Measurements from ENCODE around the gene IL1F10.
A peak's percentile ranks its signal among the peaks of the same experiment; 100 is the strongest.

IL1F10 gene

DNA sequence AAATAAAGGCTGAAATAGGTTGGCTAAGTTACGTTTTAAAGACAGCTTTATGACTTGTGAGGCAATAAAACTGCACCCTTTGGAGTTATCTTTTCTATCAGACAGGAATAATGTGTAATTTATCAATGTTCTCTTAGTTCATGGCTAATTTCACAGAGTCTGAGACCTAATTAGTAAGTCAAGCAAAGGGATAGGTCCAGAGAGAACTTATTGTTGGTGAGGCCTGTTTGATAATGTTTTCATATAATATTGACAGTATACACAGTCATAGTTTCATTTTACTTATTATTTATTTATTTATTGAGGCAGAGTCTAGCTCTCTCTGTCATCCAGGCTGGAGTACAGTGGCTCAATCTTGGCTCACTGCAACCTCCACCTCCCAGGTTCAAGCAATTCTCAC is 10.7 kb upstream of the IL1F10 start (continued):
- TF ChIP-seq, protein P1, sequence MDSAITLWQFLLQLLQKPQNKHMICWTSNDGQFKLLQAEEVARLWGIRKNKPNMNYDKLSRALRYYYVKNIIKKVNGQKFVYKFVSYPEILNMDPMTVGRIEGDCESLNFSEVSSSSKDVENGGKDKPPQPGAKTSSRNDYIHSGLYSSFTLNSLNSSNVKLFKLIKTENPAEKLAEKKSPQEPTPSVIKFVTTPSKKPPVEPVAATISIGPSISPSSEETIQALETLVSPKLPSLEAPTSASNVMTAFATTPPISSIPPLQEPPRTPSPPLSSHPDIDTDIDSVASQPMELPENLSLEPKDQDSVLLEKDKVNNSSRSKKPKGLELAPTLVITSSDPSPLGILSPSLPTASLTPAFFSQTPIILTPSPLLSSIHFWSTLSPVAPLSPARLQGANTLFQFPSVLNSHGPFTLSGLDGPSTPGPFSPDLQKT (IDR thresholded peaks at IDR 0.05; ENCODE audit: borderline replicate concordance, low read depth, low read length): no peak
- TF ChIP-seq SP7 (tag by site-specific recombination; IDR thresholded peaks at IDR 0.05) (no peak), ZNF664 (tag by site-specific recombination; IDR thresholded peaks at IDR 0.05) (no peak), ZNF391 (tag by site-specific recombination; IDR thresholded peaks at IDR 0.05; ENCODE audit: borderline replicate concordance, low read depth) (no peak), ZNF16 (tag by site-specific recombination; IDR thresholded peaks at IDR 0.05; ENCODE audit: low read depth) (no peak), ZNF19 (tag by site-specific recombination; IDR thresholded peaks at IDR 0.05; ENCODE audit: low read depth) (no peak)

DNA sequence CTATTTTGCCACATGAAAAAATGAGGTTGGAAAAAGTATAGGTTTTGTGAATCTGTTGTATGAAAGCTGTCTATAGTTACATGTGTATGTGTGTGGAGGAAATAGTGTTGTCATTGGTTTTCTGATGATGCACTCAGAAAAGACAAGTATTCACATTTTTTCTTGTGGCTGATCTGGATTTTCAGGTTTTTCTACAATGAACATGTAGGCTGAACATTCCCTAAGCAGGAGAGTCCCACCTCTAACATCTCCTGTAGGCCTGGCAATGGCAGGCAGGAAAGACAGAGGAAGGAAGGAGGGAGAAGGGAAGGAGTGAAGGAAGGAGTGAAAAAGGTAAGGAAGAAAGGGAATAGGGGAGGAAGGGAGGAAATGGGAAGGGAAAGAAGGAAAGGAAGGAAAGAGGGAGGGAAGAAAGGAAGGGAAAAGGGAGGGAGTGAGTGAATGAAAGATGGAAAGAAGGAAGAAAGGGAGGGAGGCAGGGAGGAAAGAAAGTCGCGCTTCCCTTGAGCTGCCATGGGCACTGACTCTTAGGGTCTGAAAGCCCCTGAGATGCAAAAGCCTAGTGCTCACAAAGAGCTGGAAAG is 9.3 kb upstream of the IL1F10 start:
- H3K9me3 ChIP-seq (ENCODE audit: control insufficient read depth, insufficient read depth, low read depth, low read length): no peaks in the 10 kb centered on the region
- H3K27ac ChIP-seq (ENCODE audit: extremely low read depth, low read depth, low read length): no peak overlapping the region
- ChIA-PET CTCF (interaction anchor here (0.8 to 1.5 kb wide), 2 partner anchors 8 to 141 kb away, joined by 4 to 5 read pairs; no protein-coding TSS in a partner anchor), POLR2A (no interaction called here)
- H3K4me3 ChIP-seq (ENCODE audit: low read depth, low read length): no peak overlapping the region
- H3K4me1 ChIP-seq (ENCODE audit: control insufficient read depth, insufficient read depth, low read length): no peaks in the 10 kb centered on the region
- TF ChIP-seq ZNF366 (tag by site-specific recombination; conservative IDR thresholded peaks at IDR 0.05) (peak; percentile 86), PRDM1 (tag by site-specific recombination; IDR thresholded peaks at IDR 0.05) (peak; percentile 79), SP2 (tag by site-specific recombination; IDR thresholded peaks at IDR 0.05) (no peak)
- no peaks in the 10 kb centered on the region for H3K36me3 ChIP-seq (ENCODE audit: control insufficient read depth in 2 of 2, insufficient read depth in 1 of 2, low read length in 2 of 2)

DNA sequence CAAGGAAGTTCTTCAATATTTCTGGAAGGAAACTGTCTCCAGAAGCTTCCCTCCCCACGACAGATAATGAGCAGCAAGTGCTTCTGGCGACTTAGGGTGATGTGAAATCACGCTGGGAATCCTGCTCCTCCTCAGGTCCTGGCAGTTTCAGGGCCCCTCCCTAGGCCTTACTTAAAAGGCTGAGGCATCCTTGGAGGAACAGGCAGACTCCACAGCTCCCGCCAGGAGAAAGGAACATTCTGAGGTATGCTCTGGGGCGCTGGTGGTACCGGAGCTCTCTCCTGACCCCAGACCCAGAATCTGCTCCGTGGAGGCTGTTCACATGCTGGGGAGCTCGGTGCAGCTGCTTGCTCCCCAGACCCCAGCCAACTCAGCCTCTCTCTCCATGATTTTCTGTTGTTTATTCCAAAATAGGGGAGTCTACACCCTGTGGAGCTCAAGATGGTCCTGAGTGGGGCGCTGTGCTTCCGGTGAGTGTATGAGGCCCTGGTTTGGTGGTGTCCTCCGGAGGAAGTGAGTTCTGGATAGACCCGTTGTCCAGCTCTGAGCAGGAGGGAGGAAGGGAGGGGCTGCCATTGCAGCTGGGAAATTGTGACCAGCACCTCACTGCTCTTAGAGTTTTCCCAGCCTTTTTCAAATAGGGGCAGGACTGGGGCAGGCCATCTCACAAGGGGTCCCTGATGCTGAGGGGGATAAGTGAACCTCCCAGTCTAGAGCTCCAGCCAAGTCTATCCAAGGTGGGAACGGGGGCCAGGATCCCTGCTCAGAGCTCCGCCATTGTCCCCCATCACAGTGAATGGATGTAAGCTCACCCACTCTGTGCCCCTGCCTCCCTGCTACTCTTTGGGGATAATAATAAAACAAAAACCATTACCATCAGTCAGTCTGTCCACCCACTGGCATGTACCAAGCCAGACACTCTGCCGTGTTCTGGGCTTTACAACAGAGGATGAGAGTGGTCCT is 8.5 kb upstream of the IL1F10 start, which contains the start of gene IL36RN:
Gene IL36RN (plus strand): TSS at position 201 of the 963 bp plus-strand sequence. CDS start 241 bp downstream, at position 442.
- Histone ChIP-seq H3K36me3 (ENCODE audit: control insufficient read depth in 2 of 2, insufficient read depth in 1 of 2, low read length in 2 of 2) (no peaks in the 10 kb centered on the region), H3K4me3 (ENCODE audit: low read depth, low read length) (no peak within 1 kb of the TSS), H3K27ac (ENCODE audit: extremely low read depth, low read depth, low read length) (no peak within 1 kb of the TSS), H3K9me3 (ENCODE audit: control insufficient read depth, insufficient read depth, low read depth, low read length) (no peaks in the 10 kb centered on the region), H3K4me1 (ENCODE audit: control insufficient read depth, insufficient read depth, low read length) (no peaks in the 10 kb centered on the region)
- TF ChIP-seq ZNF341 (tag by site-specific recombination; IDR thresholded peaks at IDR 0.05; ENCODE audit: low read depth): no peak
- TF ChIP-seq, protein P2, sequence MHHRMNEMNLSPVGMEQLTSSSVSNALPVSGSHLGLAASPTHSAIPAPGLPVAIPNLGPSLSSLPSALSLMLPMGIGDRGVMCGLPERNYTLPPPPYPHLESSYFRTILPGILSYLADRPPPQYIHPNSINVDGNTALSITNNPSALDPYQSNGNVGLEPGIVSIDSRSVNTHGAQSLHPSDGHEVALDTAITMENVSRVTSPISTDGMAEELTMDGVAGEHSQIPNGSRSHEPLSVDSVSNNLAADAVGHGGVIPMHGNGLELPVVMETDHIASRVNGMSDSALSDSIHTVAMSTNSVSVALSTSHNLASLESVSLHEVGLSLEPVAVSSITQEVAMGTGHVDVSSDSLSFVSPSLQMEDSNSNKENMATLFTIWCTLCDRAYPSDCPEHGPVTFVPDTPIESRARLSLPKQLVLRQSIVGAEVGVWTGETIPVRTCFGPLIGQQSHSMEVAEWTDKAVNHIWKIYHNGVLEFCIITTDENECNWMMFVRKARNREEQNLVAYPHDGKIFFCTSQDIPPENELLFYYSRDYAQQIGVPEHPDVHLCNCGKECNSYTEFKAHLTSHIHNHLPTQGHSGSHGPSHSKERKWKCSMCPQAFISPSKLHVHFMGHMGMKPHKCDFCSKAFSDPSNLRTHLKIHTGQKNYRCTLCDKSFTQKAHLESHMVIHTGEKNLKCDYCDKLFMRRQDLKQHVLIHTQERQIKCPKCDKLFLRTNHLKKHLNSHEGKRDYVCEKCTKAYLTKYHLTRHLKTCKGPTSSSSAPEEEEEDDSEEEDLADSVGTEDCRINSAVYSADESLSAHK (tag by site-specific recombination; IDR thresholded peaks at IDR 0.05): peak; percentile 47; the same call in 1 of the 2 replicates
- ChIA-PET CTCF (interaction anchor here (1.0 to 1.5 kb wide), 3 partner anchors 11 to 140 kb away, joined by 3 to 5 read pairs (median 4); no protein-coding TSS in a partner anchor), POLR2A (no interaction called here)

DNA sequence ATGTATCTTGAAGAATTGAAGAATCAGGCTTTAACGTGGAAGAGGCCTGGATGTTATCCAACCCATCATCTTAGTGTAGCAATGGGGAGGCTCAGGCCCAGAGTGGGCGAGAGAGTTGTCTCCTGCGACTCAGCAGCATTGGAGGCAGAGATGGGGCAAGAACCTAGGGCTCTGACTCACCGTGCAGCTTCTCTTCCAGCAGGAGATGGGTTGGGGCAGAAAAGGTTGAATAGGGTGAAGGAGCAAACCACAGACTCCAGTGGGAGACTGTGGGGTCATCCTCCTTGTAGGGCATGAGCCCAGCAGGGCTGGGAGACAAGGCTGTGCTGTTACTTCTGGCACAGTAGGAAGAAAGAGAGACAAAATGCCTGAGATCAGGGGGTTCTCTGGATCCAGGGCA is 7.4 kb upstream of the IL1F10 start:
- CTCF ChIA-PET: no interaction called here
- H3K36me3 ChIP-seq (ENCODE audit: control insufficient read depth in 2 of 2, insufficient read depth in 1 of 2, low read length in 2 of 2): no peaks in the 10 kb centered on the region
- no peaks in the 10 kb centered on the region for H3K9me3 ChIP-seq (ENCODE audit: control insufficient read depth, insufficient read depth, low read depth, low read length)
- POLR2A ChIA-PET: no interaction called here
- no peaks in the 10 kb centered on the region for H3K4me1 ChIP-seq (ENCODE audit: control insufficient read depth, insufficient read depth, low read length)
- TF ChIP-seq, protein P3, sequence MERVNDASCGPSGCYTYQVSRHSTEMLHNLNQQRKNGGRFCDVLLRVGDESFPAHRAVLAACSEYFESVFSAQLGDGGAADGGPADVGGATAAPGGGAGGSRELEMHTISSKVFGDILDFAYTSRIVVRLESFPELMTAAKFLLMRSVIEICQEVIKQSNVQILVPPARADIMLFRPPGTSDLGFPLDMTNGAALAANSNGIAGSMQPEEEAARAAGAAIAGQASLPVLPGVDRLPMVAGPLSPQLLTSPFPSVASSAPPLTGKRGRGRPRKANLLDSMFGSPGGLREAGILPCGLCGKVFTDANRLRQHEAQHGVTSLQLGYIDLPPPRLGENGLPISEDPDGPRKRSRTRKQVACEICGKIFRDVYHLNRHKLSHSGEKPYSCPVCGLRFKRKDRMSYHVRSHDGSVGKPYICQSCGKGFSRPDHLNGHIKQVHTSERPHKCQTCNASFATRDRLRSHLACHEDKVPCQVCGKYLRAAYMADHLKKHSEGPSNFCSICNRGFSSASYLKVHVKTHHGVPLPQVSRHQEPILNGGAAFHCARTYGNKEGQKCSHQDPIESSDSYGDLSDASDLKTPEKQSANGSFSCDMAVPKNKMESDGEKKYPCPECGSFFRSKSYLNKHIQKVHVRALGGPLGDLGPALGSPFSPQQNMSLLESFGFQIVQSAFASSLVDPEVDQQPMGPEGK (tag by site-specific recombination; IDR thresholded peaks at IDR 0.05): no peak
- TF ChIP-seq, protein P4, sequence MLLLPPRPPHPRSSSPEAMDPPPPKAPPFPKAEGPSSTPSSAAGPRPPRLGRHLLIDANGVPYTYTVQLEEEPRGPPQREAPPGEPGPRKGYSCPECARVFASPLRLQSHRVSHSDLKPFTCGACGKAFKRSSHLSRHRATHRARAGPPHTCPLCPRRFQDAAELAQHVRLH (tag by site-specific recombination; IDR thresholded peaks at IDR 0.05): no peak
- no peak for TF ChIP-seq ZBTB20 (tag by site-specific recombination; IDR thresholded peaks at IDR 0.05)
- TF ChIP-seq, protein P5, sequence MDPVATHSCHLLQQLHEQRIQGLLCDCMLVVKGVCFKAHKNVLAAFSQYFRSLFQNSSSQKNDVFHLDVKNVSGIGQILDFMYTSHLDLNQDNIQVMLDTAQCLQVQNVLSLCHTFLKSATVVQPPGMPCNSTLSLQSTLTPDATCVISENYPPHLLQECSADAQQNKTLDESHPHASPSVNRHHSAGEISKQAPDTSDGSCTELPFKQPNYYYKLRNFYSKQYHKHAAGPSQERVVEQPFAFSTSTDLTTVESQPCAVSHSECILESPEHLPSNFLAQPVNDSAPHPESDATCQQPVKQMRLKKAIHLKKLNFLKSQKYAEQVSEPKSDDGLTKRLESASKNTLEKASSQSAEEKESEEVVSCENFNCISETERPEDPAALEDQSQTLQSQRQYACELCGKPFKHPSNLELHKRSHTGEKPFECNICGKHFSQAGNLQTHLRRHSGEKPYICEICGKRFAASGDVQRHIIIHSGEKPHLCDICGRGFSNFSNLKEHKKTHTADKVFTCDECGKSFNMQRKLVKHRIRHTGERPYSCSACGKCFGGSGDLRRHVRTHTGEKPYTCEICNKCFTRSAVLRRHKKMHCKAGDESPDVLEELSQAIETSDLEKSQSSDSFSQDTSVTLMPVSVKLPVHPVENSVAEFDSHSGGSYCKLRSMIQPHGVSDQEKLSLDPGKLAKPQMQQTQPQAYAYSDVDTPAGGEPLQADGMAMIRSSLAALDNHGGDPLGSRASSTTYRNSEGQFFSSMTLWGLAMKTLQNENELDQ (tag by site-specific recombination; IDR thresholded peaks at IDR 0.05; ENCODE audit: low read depth): no peak
- H3K4me3 ChIP-seq (ENCODE audit: low read depth, low read length): no peak overlapping the region
- H3K27ac ChIP-seq (ENCODE audit: extremely low read depth, low read depth, low read length): no peak overlapping the region
